Urinary bladder (tissue), 2 donors: ENCODE measurements around the gene KRT3. TPM values are rescaled to one million over a fixed set of nuclear protein-coding genes. Genes with fewer than 3 reads are reported as not detected.

Experiments used
- polyA plus RNA-seq: library from polyadenylated mRNA; stranded (reverse); fragments of 200-250 nt; gene quantifications from one replicate; pipeline ENCODE4 v1.2.3, GENCODE V29; 2013
- small RNA-seq: library from RNA; depleted of rRNA; stranded (forward); fragments of <200 nt; gene quantifications from one replicate; pipeline ENCODE3, GENCODE V24; 2014
- total RNA-seq: library from RNA; depleted of rRNA; stranded (reverse); fragments of >200 nt; gene quantifications from one replicate; pipeline ENCODE4 v1.2.3, GENCODE V29; 2014
- donor health status: healthy.

KRT3 gene
- total and polyA plus RNA-seq, 2 donors, result not detected

Small RNA genes within 50 kb of the gene (small RNA-seq; reads per million reads assigned to genes)
- gene AC107016.2, result not detected

Other genes with a start within 250 kb of the KRT3 start
- gene KRT71, start 243.0 kb downstream of the KRT3 start, total RNA-seq, result not detected
- not detected for gene KRT71, start 243.0 kb downstream of the KRT3 start, polyA plus RNA-seq
- not detected for gene KRT74, start 222.3 kb downstream of the KRT3 start, total RNA-seq
- not detected for gene KRT74, start 222.3 kb downstream of the KRT3 start, polyA plus RNA-seq
- gene KRT72, start 194.7 kb downstream of the KRT3 start, total RNA-seq, result not detected
- not detected for gene KRT72, start 194.7 kb downstream of the KRT3 start, polyA plus RNA-seq
- gene KRT73, start 177.6 kb downstream of the KRT3 start, total RNA-seq, result 0.11 TPM
- gene KRT73, start 177.6 kb downstream of the KRT3 start, polyA plus RNA-seq, result not detected
- gene KRT2, start 143.9 kb downstream of the KRT3 start, total RNA-seq, result not detected
- not detected for gene KRT2, start 143.9 kb downstream of the KRT3 start, polyA plus RNA-seq
- 0.42 TPM for gene KRT1, start 115.7 kb downstream of the KRT3 start, total RNA-seq
- gene KRT1, start 115.7 kb downstream of the KRT3 start, polyA plus RNA-seq, result not detected
- not detected for gene KRT77, start 92.6 kb downstream of the KRT3 start, total RNA-seq
- gene KRT77, start 92.6 kb downstream of the KRT3 start, polyA plus RNA-seq, result not detected
- not detected for gene KRT76, start 18.8 kb downstream of the KRT3 start, total RNA-seq
- not detected for gene KRT76, start 18.8 kb downstream of the KRT3 start, polyA plus RNA-seq
- 6.3 TPM for gene KRT4, start 18.0 kb upstream of the KRT3 start, total RNA-seq
- not detected for gene KRT4, start 18.0 kb upstream of the KRT3 start, polyA plus RNA-seq
- gene KRT79, start 38.2 kb upstream of the KRT3 start, total RNA-seq, result not detected
- not detected for gene KRT79, start 38.2 kb upstream of the KRT3 start, polyA plus RNA-seq
- gene KRT78, start 52.9 kb upstream of the KRT3 start, total RNA-seq, result not detected
- gene KRT78, start 52.9 kb upstream of the KRT3 start, polyA plus RNA-seq, result not detected
- 96.2 TPM for gene KRT8, start 109.0 kb upstream of the KRT3 start, total RNA-seq
- 202 TPM for gene KRT8, start 109.0 kb upstream of the KRT3 start, polyA plus RNA-seq
- 81.8 TPM for gene KRT18, start 153.0 kb upstream of the KRT3 start, total RNA-seq
- 70.9 TPM for gene KRT18, start 153.0 kb upstream of the KRT3 start, polyA plus RNA-seq
- gene EIF4B, start 210.3 kb upstream of the KRT3 start, total RNA-seq, result 743 TPM
- 246 TPM for gene EIF4B, start 210.3 kb upstream of the KRT3 start, polyA plus RNA-seq